Upper lobe of left lung (tissue), 6 donors: ENCODE data around the gene SPDYE4. TPM values are rescaled to one million over a fixed set of nuclear protein-coding genes. Genes with fewer than 3 reads are reported as not detected.
A peak's percentile ranks its signal among the peaks of the same experiment; 100 is the strongest.

ENCODE experiments used
- ATAC-seq, 2 donors: fragments of 200-7000 bp; cut with Tn5 transposase; one replicate each; pipeline ENCODE4 v1.9.1; 2022; ENCODE audit warnings: mild to moderate bottlenecking in 2 of 2, moderate library complexity in 2 of 2; ENCODE audit not compliant: low FRiP score in 2 of 2
- DNase-seq, 2 donors: peaks; one replicate each; pipeline ENCODE4 v3.0.0-alpha.2; 2019 to 2020
- H3K27ac ChIP-seq, 4 donors: fragments of 200-600 bp; sonication (generic); one replicate each; pipeline ENCODE4 v1.5.1; 2016 to 2019
- H3K27me3 ChIP-seq, 4 donors: fragments of 200-600 bp; sonication (generic); one replicate each; pipeline ENCODE4 v1.5.1; 2017 to 2019
- H3K36me3 ChIP-seq, 4 donors: fragments of 200-600 bp; sonication (generic); one replicate each; pipeline ENCODE4 v1.5.1; 2016 to 2019
- H3K4me1 ChIP-seq, 4 donors: fragments of 200-600 bp; sonication (generic); one replicate each; pipeline ENCODE4 v1.5.1; 2018 to 2019
- H3K4me3 ChIP-seq, 4 donors: fragments of 200-600 bp; sonication (generic); one replicate each; pipeline ENCODE4 v1.5.1; 2017 to 2019; ENCODE audit warnings: mild to moderate bottlenecking in 2 of 4, moderate library complexity in 1 of 4
- H3K9me3 ChIP-seq, 4 donors: fragments of 200-600 bp; sonication (generic); one replicate each; pipeline ENCODE4 v1.5.1; 2018 to 2019
- EP300 ChIP-seq, 4 donors: sonication (generic); formaldehyde crosslinking; IDR thresholded peaks; one replicate each; pipeline ENCODE4 v1.5.1; 2017; ENCODE audit warnings: antibody characterized with exemption in 4 of 4, control low read depth in 2 of 4
- POLR2A ChIP-seq, 4 donors: fragments of 450-650 bp; IDR thresholded peaks; one replicate each; pipeline ENCODE4 v1.5.1; 2016 to 2017; ENCODE audit warnings: antibody characterized with exemption in 4 of 4, mild to moderate bottlenecking in 2 of 4
- POLR2AphosphoS5 ChIP-seq, 2 donors: sonication (generic); formaldehyde crosslinking; IDR thresholded peaks; one replicate each; pipeline ENCODE4 v1.5.1; 2017; ENCODE audit warnings: antibody characterized with exemption in 2 of 2
- WGBS, 2 donors: methylation state at CpG; one replicate each; pipeline ENCODE4 v1.1.5; 2017 to 2018; 5-methylcytosine and 5-hydroxymethylcytosine counted together
- total RNA-seq, 6 donors: library from RNA; depleted of rRNA in 4 of 6; stranded (reverse); fragments of >200 nt in 4 of 6; gene quantifications; one replicate each; pipeline versions ENCODE4 v1.1.0 to v1.2.1, GENCODE V29; 2016 to 2021
- TF ChIP-seq, protein P1 (sequence below), 6 experiments: fragments of 450-650 bp in 4 of 6; fragments of 200-600 bp in 2 of 6; sonication (generic) in 2 of 6; IDR thresholded peaks; one replicate each; pipeline ENCODE4 v1.5.1; 2016 to 2019; ENCODE audit warnings: antibody characterized with exemption in 6 of 6
- donor health status: DM: no; HTN: no; CAD: no; lungs with moderate emphysema.
- donor health status: DM: no; HTN: yes; CAD: no; lungs with severe emphysema.

The SPDYE4 gene
- total RNA-seq, 6 donors from 2014 or later, result not detected

DNA sequence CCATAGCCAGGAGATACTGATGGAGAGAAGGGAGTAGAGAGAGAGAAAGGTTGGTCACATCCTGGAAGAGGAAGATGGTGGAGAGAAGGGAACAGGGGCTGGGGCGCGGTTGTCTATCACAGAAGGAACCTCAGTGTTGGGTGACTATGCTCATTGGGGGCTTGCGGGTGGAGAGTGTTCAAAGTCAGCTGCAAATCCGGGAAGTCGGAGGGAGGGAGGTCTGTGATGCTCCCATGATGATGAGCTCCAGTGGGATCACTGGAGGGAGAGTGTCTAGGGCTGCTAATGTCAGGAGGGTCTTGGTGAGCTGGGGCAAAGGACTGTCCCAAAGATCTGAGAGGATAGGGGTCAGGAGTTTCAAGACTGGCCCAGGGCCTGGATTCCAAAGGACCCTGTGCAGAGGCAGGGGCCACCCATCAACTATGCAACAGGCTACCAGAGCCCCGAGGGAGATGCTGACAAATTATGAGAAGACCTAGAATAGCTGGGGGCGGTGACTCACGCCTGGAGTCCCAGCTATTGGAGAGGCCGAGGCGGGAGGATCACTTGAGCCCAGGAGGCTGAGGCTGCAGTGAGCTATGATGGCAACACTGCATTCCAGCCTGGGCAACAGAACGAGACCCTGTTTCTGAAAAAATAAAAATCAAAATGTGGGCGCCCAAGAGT is 2.6 kb downstream of the SPDYE4 start:
- Histone ChIP-seq H3K36me3 (no peaks in the 10 kb centered on the region), H3K27me3 (no peaks in the 10 kb centered on the region), H3K4me1 (no peaks in the 10 kb centered on the region), H3K27ac (no peak overlapping the region), H3K4me3 (no peak overlapping the region), H3K9me3 (no peaks in the 10 kb centered on the region)
- 88 to 91% methylated on average over 12 of the region's 12 CpGs for WGBS, 2 donors
- no peak for DNase-seq
- TF ChIP-seq POLR2AphosphoS5 (IDR thresholded peaks at IDR 0.05) (no peak), EP300 (IDR thresholded peaks at IDR 0.05) (no peak), POLR2A (IDR thresholded peaks at IDR 0.05) (no peak)
- TF ChIP-seq, protein P1, sequence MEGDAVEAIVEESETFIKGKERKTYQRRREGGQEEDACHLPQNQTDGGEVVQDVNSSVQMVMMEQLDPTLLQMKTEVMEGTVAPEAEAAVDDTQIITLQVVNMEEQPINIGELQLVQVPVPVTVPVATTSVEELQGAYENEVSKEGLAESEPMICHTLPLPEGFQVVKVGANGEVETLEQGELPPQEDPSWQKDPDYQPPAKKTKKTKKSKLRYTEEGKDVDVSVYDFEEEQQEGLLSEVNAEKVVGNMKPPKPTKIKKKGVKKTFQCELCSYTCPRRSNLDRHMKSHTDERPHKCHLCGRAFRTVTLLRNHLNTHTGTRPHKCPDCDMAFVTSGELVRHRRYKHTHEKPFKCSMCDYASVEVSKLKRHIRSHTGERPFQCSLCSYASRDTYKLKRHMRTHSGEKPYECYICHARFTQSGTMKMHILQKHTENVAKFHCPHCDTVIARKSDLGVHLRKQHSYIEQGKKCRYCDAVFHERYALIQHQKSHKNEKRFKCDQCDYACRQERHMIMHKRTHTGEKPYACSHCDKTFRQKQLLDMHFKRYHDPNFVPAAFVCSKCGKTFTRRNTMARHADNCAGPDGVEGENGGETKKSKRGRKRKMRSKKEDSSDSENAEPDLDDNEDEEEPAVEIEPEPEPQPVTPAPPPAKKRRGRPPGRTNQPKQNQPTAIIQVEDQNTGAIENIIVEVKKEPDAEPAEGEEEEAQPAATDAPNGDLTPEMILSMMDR (IDR thresholded peaks at IDR 0.05), result no peak
- ATAC-seq, result no peak

DNA sequence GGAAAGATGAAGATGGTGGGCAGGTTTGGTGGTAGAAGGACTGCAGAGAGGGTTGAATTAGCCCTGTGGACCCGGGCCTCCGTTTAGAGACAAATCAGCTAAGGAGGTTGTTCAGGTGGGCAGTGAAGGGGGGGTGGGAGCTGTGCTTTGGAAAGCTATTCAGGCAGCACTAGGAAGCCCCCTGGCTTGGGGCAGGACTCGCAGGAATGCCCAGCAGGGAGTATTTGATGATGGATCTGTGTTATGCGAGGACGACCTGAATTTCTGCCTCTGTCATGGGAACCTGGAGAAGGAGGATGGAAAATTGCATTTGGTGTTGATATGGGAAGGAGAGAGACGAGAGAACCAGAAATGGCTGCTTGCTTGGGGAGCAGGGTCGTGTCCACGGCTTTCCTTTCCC is 3.5 kb downstream of the SPDYE4 start:
- ATAC-seq (no peak), DNase-seq (no peak)
- H3K4me3 ChIP-seq, result no peak overlapping the region
- H3K36me3 ChIP-seq, result no peaks in the 10 kb centered on the region
- no peak overlapping the region for H3K27ac ChIP-seq
- H3K9me3 ChIP-seq, result no peaks in the 10 kb centered on the region
- no peaks in the 10 kb centered on the region for H3K4me1 ChIP-seq
- no peak for TF ChIP-seq POLR2A (IDR thresholded peaks at IDR 0.05)
- TF ChIP-seq POLR2AphosphoS5 (IDR thresholded peaks at IDR 0.05), result no peak
- TF ChIP-seq, protein P1 (IDR thresholded peaks at IDR 0.05), result no peak
- no peak for TF ChIP-seq EP300 (IDR thresholded peaks at IDR 0.05)
- WGBS, 2 donors, result 74% methylated on average over 8 of the region's 8 CpGs
- H3K27me3 ChIP-seq, result no peaks in the 10 kb centered on the region

DNA sequence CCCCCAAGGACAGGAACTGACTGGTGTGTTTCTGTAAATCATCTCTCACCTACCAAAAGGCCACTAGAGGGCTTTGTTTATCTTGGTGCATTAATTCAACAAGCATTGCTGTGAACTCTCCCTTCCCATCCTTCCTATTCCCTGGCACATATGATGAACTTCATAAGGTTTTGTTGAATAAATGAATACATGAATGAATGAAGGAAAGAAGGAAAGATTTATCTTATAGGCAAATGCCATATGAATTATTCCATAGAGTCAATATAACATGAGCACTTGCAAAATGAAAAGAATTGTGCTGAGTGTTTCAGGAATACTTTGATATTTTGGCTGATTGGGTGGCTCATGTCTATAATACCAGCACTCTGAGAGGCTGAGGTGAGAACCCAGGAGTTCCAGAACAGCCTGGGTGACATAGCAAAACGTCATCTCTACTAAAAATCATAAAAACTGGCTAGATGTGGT is 4.3 kb downstream of the SPDYE4 start:
- H3K27ac ChIP-seq, result no peak overlapping the region
- H3K27me3 ChIP-seq, result no peaks in the 10 kb centered on the region
- WGBS, 2 donors, result 28 to 44% methylated on average over 1 of the region's 1 CpG
- H3K9me3 ChIP-seq, result no peaks in the 10 kb centered on the region
- no peaks in the 10 kb centered on the region for H3K36me3 ChIP-seq
- ATAC-seq (no peak), DNase-seq (no peak)
- no peaks in the 10 kb centered on the region for H3K4me1 ChIP-seq
- TF ChIP-seq POLR2AphosphoS5 (IDR thresholded peaks at IDR 0.05), result no peak
- TF ChIP-seq, protein P1 (IDR thresholded peaks at IDR 0.05), result peak in 3 of 6 experiments; percentile 26 to 34 (median 27)
- H3K4me3 ChIP-seq, result no peak overlapping the region

DNA sequence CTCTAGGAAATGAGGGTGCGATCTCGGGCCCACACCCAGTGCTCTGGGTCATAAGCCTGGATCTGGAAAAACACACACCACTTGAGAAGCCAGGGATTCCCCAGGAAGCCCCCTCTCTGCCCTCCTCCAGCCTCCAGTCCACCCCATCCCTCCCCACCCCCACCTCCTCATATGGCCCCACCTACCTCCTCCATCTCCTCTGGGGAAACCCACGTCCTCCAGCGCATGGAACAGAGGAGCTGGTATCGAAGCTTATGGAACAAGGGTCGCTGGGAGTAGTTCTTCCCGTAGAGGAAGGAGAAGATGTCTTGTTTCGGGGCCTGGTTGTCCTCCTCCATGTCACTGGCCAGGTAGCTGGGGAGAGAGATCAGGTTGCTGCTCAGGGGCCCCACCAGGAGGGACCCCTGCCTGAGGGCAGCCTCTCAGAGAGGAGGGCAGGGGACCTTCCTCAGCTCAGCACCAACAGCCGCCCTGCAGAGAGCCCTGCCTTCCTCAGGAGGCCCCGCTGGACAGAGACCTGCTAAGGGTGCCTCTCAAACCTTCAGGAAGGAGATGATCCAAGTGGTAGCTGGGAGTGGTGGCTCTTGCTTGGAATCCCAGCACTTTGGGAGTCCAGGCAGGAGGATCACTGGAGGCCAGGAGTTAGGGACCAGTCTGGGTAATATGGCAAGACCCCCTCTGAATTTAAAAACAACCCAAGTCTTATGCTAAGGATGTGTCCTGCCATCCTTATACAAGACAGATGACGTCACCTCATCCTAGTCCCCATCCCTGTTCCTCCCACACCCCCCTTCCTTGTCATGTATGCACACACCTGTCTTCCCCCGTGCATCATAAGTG is 5.0 kb downstream of the SPDYE4 start:
- TF ChIP-seq, protein P1 (IDR thresholded peaks at IDR 0.05), result no peak
- TF ChIP-seq POLR2AphosphoS5 (IDR thresholded peaks at IDR 0.05), result no peak
- TF ChIP-seq EP300 (IDR thresholded peaks at IDR 0.05), result no peak
- no peak for TF ChIP-seq POLR2A (IDR thresholded peaks at IDR 0.05)
- Histone ChIP-seq H3K9me3 (no peaks in the 10 kb centered on the region), H3K27me3 (no peaks in the 10 kb centered on the region), H3K27ac (no peak overlapping the region), H3K36me3 (no peaks in the 10 kb centered on the region), H3K4me1 (no peaks in the 10 kb centered on the region), H3K4me3 (no peak overlapping the region)
- ATAC-seq (no peak), DNase-seq (no peak)
- 85 to 87% methylated on average over 10 to 12 of the region's 12 CpGs for WGBS, 2 donors
